Measurements from ENCODE around the gene DOCK3.
"Not testable (repeated sequence)": the region's sequence is repeated elsewhere in the genome, so short reads cannot be mapped to it uniquely, and the experiment has no call there.

DOCK3 gene

DNA sequence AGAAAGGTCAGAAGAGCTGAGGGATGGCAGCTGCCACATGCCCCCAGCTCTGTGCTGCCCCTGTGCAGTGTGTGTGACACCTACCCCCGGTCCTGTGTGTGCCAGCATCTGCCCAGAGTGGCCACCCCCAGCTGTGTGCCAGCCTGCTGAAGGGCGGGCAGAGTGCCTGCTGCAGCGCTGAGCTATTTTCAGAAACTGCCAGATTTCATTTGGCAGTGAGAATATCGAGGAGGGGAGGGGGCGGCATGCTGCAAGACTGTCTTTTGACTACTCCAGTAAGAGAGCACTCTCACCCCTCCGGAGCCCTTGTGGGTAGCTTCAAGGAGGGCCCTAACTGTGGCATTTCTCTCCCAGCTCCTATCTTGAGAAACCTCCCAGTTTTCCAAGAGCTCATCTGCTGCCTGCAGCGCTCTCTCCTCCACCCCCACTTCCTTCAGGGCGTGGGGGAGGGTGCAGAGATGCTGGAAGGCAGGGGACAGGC, 25.2 kb upstream of the DOCK3 start:
- no peak for DNase-seq (ENCODE audit: low read depth in 2 of 2, low spot score in 1 of 2)

DNA sequence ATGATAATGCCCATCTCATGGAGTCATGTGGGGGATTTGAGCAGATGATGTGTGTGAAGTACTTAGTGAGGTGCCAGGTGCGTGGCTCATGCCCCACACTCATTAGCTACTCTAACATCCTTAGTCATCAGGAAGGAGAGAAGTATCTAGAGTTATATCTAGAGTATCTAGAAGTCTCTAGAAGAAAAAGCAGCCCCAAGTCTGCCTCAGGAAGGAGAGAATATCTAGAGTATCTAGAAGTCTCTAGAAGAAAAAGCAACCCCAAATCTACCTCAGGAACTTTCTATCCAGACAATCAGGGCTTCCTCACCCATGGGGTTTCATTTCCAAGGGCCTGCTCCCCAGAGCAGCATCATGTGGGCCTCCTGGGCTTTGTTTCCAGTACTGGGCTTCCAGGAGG, 24.7 kb upstream of the DOCK3 start:
- DNase-seq (ENCODE audit: low read depth in 2 of 2, low spot score in 1 of 2): no peak

DNA sequence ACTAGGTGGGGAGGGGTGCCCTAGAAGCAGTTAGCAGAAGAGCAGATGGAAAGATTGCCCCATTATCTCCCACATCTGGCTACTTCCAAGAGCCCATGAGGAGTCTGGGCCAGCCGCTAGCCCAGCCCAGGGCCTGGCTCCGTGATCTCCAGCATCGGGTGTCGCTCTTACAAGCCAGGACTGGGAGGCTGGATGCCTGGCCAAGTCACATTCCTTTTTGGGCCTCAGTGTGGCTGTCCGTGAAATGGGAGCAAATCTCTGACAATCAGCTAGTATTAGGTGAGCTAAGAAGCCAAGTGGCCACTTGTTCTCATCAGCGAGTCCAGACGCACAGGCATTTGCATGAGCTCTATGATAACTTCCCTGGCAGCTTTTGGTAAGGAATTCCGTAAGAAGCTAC, 23.3 kb upstream of the DOCK3 start:
- no peak for DNase-seq (ENCODE audit: low read depth in 2 of 2, low spot score in 1 of 2)

DNA sequence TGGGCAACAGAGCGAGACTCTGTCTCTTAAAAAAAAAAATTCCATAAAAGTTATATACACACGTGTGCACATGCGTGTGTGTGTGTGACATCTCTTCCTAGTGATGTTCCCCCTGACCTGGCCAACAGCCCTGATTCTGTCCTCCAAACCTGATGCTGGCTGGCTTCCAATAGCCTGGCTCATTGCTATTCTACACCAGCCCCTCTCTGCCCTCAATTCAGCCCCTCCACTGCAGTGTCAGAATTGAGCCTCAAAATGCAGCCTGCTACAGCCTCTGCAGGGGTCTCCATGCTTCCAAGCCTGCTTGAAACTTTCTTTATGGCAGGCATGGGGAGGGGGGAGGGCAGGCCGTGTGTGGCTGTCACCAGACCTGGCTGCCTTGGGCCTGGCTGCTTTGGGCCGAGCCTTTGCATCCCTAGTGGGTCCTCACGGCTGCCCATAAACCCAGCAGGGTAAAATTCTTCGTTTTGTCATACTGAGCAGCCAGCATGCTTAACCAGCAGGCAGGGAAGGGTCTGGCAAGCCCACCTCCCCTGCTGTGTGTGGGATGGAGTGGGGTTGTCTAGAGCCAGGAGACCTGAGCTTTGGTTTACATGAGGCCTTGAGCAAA, 22.7 kb upstream of the DOCK3 start:
- no peak for DNase-seq (ENCODE audit: low read depth in 2 of 2, low spot score in 1 of 2)

DNA sequence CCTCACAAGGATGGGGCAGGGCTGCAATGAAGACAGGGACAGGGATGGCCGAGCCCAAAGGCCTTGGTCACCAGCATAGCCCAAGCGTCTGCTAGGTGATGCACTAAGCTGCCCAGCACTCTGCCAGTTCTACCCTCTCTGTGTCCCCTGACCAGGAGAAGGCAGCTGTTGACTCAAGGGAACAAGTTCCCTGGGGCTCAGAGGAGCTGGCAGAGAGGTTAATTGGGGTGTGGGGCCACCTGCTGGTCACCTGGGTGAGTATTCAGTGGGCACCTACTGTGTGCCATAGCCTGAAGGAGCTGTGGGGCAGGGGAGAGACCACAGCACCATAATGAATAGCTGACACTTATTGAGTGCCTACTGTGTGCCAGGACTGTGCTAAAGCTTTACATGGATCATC, 22.0 kb upstream of the DOCK3 start:
- DNase-seq (ENCODE audit: low read depth in 2 of 2, low spot score in 1 of 2): no peak

DNA sequence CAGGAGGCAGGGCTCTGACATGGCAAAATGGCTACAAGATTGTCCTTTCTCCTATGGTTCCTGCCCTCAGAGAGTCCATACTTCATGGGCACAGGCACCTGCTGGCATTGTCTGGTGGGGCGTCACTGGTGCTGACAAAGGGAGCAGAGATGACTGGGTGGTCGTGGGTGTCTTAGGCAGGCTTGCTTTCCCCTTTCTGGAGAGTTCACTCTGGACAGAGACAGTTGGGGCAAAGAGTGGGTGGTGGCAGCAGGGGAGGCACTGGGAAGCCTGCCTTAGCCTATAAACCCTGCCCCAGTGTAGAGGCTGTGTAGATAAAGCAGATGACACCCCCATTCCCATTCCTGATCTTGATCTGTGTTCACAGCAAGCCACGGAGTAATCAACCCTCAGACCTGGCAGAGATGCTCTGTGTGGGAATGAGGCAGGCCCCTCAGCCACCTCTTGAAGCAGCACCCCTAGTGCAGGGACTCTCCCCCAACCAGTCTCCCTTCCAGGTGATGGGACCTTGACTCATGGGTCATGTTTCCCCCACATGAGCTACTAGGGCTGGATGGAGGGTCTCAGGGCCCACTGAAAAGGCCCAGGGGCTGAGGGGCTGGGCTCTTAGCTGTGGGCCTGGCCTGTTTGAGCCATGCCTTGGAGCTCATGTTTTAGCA, 20.7 kb upstream of the DOCK3 start:
- no peak for DNase-seq (ENCODE audit: low read depth in 2 of 2, low spot score in 1 of 2)

DNA sequence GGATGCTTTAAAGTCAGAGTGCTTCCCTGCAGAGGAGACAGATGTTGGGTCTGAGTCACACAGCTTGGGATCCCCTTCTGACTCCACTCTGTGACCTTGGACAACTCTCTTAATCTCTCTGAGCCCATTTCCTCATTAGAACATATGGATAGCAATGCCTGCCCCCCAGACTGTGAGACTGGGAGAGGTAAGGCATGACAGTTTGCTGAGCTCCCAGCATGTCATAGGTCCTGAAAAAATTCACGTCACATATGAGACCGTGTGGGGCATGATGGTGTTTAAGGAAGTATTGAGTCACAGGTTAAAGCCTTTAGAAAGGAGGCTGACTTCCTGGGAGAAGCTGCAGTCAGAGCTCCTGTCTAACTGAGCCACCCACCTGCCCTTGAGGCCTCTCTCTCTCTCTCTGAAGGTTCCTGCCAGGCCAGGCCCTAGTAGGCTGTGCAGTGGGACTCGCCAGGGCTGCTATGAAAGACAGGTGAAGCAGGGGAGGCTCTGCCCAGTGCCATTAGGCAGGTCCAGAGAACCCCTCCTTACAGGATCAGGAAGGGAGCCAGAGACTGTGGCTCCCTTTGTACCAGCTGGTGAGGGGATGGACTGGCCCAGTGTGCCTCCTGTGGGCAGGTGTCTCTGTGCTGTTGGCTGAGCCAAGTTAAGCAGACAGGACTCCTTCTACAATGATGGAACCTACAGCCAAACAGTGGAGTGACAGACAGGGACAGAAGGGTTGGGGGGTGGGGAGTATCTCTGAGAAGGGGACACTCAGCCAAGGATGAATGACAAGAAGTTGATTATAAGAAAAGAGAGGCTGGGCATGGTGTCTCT, 19.5 kb upstream of the DOCK3 start:
- no peak for DNase-seq (ENCODE audit: low read depth in 2 of 2, low spot score in 1 of 2)

DNA sequence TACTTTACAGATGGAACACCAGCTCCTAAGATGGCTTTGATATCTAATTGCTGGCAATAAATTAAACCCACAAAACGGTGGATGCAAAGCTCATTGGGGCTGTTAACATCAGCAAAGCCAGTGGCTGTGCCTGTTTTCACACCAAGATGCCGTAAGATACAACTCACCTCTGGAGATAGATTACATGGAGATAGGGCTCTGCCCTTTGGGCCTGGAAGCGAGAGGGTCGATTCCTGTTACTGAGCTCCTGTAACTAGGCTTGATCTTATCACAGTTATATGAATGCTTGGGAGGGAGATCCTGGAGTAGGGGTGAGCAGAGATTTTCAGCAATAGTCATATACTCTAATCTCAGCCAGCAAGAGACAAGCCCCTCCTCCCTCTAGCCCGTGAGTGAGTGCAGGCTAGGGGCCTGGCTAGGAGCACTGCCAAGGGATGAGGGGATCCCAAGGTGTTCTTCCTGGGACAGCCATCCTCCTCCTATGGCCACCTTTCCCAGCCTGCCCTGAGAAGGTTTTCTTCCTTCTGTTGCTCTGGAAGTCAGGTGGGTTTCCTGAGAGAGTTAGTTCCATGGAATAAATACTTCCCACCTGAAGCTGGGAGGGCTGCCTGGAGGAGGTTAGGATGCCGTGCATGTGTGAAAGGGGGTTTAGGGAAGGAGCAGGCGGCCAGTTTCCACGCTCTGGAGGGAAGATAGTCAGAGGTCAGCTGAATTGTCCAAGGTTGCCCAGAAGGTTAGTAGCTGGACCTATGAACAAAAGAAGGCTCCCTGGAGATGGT, 18.1 kb upstream of the DOCK3 start:
- DNase-seq (ENCODE audit: low read depth in 2 of 2, low spot score in 1 of 2): no peak

DNA sequence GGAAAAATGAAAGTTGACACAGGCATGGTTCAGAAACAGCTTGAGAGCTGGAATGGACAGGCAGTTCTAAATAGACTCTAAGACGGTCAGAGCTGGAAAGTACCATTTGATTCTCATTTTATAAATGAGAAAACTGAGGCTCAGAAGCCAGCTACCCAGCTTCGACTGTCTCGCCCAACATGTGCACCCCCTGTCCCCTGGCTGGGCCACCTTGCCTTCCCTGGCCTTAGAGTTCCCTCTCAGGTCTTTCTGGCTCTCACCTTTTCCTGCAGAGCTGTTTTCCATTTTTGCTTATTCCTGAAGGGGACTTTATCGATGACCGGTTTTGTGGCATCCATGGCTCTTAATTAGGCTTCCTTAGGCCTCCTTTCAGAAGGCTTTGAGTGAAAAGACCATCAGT, 17.3 kb upstream of the DOCK3 start:
- DNase-seq (ENCODE audit: low read depth in 2 of 2, low spot score in 1 of 2): no peak

DNA sequence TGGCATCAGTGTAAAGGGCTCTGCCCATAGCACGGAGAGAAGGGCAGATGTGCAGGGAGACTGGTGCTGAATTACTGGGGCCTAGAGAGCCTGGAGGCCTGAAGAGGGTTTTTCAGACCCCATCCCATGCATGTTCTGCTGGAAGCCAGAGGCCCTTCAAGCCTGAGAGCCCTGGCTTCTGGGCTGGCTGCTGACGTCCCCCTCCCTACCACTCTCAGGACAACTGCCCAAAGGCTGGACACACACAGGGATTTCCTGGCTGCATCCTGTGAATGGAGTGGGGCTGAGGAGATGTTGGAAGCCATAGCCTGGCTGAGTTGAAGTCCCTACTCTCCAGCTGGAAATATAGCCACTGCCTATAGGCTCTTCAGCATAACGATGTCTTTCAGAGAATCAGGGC, 16.9 kb upstream of the DOCK3 start:
- no peak for DNase-seq (ENCODE audit: low read depth in 2 of 2, low spot score in 1 of 2)

DNA sequence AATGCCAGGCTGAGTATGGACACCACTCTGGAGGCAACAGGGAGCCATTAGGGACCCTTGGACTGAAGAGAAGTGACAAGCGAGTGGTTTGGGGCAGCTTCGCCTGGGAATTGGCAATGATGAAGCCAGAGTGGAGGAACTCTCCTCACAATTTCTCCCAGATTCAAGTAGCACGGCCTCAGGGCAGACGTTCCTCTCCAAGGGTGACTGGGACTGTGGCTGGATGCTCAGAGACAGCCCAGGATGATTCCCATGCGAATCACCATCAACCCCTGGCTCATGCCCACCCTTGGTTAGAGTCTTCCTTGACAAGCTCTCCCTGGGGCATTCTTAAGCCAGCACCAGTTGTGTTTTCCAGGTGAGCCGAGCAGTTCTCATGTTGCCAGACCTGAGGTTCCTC, 16.3 kb upstream of the DOCK3 start:
- no peak for DNase-seq (ENCODE audit: low read depth in 2 of 2, low spot score in 1 of 2)

DNA sequence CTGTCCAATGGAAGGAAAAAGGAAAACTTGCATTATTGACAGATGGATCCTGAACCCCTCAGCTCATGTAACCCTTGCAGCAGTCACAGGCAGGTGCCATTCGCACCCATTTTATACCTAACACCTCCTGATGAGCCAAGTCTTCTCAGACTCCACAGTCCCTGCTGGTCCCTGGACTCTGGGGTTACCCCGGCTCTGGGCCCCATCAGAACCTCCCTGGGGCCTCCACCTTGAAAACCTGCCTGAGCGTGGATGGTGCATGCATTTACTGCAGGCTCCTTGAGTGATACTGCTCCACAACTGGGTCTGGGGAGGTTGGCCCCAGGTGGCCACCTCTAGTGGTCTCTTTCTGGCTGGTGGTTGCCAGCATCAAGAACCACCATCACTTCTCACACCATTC, 15.9 kb upstream of the DOCK3 start:
- no peak for DNase-seq (ENCODE audit: low read depth in 2 of 2, low spot score in 1 of 2)

DNA sequence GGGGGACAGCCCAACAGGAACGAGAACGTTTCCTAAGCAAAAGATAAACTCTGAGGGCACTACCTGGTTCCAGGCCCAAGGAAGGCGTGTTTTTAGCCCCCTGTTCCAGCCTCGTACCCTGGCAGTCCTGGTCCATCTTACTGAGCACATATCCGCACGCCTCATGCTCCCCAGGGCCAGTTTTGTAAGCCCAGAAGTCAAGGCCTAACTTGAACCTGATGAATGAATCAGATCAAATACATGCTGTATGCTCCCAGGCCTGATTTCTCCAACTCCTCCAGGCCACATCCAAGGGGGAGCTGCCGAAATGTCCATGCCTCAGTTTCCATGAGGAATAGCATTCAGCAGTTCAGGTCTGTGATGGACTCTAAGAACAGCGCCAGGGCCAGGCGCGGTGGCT, 14.3 kb upstream of the DOCK3 start:
- DNase-seq (ENCODE audit: low read depth in 2 of 2, low spot score in 1 of 2): no peak

DNA sequence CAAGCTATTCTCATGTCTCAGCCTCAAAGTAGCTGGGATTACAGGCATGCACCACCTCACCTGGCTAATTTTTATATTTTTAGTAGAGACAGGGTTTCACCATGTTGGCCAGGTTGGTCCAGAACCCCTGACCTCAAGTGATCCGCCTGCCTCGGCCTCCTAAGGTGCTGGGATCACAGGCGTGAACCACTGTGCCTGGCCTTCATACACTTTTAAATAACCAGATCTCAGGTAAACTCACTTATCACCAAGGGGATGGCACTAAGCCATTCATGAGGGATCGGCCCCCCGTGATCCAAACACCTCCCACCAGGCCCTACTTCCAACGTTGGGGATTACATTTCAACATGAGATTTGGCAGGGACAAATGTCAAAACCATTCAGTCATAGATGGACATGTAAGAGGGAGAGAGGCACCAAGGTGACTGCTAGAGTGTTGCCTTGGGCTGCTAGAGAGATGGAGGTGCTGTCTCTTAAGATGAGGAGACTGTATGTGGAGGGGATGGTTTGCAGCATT, 13.3 kb upstream of the DOCK3 start:
- DNase-seq (ENCODE audit: low read depth in 2 of 2, low spot score in 1 of 2): no peak

DNA sequence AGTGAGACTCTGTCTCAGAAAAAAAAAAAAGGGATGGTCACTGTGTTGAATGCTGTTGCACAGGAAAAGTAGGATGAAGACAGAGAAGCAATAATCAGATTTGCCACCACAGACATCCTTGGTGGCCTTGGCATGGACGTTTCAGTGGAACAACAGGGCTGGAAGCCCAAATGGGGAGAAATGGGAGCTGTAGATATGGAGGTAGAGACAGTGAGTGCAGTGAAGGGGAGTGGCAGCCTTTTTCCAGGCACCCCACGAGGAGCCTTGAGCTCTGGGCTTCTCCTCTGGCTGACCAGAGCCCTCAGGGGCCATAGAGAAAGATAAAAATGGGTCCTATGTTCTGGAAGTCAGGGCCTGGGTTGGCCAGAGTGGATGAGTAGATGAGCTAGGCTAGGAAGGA, 12.3 kb upstream of the DOCK3 start:
- no peak for DNase-seq (ENCODE audit: low read depth in 2 of 2, low spot score in 1 of 2)

DNA sequence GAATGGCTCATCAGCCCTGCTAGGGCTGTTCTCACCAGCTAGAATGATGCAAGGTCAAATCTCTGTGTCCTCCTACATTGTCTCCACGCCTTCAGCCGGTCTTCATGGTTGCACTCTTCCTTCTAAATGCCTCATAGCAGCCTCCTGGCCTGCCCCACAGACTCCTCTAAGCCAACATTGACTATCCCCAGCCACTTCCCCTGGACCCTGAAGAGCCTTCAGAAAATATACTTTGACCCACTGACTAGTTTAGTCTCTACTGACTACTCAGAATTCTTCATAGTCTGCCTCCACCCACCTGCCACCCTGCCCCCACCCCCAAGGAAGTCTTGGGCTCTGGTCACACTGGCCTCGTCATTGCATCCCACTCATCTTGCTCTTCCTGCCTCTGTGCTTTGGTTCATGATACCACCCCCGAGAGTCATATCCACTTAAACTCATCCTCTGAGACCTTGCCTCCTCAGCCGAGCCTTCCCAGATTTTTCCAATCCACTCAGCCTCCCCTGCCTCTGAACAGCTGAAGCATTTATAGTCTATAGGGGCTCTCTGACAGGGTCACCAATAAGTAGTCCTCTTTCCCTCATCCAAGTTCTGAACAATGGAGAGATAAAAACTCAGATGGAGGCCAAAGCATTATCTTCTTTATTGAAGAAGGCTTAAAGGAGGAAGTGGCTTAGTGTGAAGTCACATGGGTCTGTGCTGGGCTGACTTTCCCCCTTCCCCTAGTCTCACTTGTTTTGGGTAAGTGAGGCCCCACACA, 9.5 kb upstream of the DOCK3 start:
- DNase-seq (ENCODE audit: low read depth in 2 of 2, low spot score in 1 of 2): no peak

DNA sequence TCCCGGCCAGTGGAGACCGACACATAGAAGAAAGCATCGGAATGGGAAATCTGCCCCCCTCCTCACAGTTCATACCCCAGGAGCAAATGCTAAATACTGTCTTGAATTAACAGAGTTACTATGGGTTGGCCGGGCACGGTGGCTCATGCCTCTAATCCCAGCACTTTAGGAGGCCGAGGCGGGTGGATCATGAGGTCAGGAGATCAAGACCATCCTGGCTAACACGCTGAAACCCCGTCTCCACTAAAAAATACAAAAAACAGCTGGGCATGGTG, 8.9 kb upstream of the DOCK3 start:
- not testable (repeated sequence) for DNase-seq (ENCODE audit: low read depth in 2 of 2, low spot score in 1 of 2)

DNA sequence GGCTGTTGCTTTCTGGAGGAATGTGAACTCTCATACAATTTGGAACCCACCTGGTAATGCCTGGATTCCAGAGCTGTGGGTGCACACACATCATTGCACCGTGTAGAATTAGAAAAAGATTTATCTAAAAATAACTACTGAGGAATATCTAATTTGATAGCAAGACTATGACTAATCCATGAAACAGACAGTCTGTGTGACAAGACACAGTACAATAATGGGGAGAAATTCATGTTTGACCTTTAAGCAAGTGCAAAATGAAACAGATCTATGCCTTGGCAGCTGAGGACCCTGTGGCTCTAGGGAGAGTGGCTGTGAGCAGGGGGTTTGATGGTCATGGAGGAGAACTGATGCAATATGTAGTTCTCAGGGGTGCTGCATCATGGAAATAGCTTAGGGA, 7.9 kb upstream of the DOCK3 start:
- no peak for DNase-seq (ENCODE audit: low read depth in 2 of 2, low spot score in 1 of 2)

DNA sequence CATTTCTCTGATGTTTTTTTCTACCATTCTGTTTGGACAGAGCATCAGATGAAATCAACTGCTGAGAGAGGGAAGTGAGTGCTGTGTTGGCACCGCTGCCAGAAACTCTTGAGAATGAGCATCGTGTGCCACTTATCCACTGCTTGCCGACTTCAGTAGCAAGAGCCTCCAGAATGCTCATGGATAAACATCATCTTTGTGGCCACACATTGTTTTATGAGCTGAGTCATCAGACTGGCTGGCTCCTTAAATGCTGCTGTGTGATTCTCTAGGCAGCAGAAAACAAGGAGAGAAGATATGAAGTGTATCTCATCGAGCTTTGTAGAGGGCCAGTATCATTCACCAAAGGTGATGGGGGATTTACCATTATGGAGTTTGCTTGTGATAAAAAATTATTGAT, 3.4 kb upstream of the DOCK3 start:
- DNase-seq (ENCODE audit: low read depth in 2 of 2, low spot score in 1 of 2): no peak

DNA sequence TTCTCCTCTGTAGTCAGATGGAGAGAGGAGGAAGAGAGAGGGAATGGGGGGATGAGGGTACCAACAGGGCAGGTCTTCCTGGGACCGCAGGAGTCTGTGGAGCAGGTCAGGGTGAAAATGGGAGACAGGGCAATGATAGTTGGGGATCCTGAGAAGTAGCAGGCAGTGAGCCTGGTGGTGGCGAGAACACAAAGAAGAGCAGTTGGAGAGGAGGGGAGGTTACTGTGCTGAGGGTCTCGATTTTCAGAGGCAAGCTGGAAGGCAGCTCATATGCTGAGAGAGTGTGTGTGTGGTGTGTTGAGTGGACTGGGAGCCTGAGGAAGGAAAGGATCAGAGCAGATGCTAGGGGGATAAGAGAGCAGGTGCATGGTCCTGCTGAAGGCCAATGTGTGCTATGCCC, 2.1 kb upstream of the DOCK3 start:
- DNase-seq (ENCODE audit: low read depth in 2 of 2, low spot score in 1 of 2): no peak

DNA sequence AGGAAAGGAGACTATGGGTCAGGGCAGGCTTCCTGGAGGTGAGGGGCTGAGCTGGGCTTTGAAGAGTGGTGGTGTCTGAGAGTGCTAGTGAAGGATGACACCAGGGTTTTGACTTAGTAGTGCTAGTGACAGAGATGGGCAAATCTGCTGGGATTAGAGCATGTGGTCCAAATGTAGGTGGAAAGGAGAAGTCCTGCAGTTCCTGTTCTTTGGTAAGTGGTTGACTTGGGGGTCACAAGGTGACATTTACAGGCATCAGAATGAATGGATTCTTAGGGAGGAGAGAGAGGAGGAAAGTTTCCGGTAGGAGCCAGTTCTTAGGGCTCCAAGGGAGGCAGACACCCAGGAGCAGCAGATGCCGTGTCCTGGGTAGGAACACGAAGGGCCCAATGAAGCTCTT, 796 bp upstream of the DOCK3 start:
- DNase-seq (ENCODE audit: low read depth in 2 of 2, low spot score in 1 of 2): no peak

Measured in stimulated activated CD8-positive, alpha-beta memory T cell treated with anti-CD3 and anti-CD28 coated beads, Interleukin-4, amount 100 ng/mL, for 4 hours (primary cell).